ENCODE data around the gene PAX2. TPM values are rescaled to one million over a fixed set of nuclear protein-coding genes. Genes with fewer than 3 reads are reported as not detected.

Gene PAX2
- total RNA-seq, 1 donor from 2014 or later, result 17.4 TPM

GRCh38 chr10:100788002-100788903 is 42.9 kb downstream of the PAX2 start:
- H3K4me3 Mint-ChIP-seq (ENCODE audit: unreplicated experiment), result peak overlapping the region; percentile 13
- H3K27ac Mint-ChIP-seq (ENCODE audit: unreplicated experiment), result no peak overlapping the region
- H3K9me3 Mint-ChIP-seq (ENCODE audit: unreplicated experiment), result no peaks in the 10 kb centered on the region
- no peak for TF ChIP-seq CTCF (IDR thresholded peaks at IDR 0.05; ENCODE audit: unreplicated experiment)
- H3K27me3 Mint-ChIP-seq (ENCODE audit: unreplicated experiment), result peaks cover 5% of the 10 kb centered on the region
- H3K36me3 Mint-ChIP-seq (ENCODE audit: low read depth, unreplicated experiment), result peaks cover 7% of the 10 kb centered on the region
- no peak for DNase-seq (ENCODE audit: low spot score)
- peaks cover 41% of the 10 kb centered on the region for H3K4me1 Mint-ChIP-seq (ENCODE audit: unreplicated experiment)

GRCh38 chr10:100790761-100791208 is 45.4 kb downstream of the PAX2 start:
- Mint-ChIP-seq H3K4me1 (ENCODE audit: unreplicated experiment) (peaks cover 51% of the 10 kb centered on the region), H3K27ac (ENCODE audit: unreplicated experiment) (no peak overlapping the region), H3K9me3 (ENCODE audit: unreplicated experiment) (no peaks in the 10 kb centered on the region), H3K27me3 (ENCODE audit: unreplicated experiment) (peaks cover 5% of the 10 kb centered on the region), H3K36me3 (ENCODE audit: low read depth, unreplicated experiment) (peaks cover 8% of the 10 kb centered on the region), H3K4me3 (ENCODE audit: unreplicated experiment) (no peak overlapping the region)
- DNase-seq (ENCODE audit: low spot score), result no peak
- no peak for TF ChIP-seq CTCF (IDR thresholded peaks at IDR 0.05; ENCODE audit: unreplicated experiment)

DNA sequence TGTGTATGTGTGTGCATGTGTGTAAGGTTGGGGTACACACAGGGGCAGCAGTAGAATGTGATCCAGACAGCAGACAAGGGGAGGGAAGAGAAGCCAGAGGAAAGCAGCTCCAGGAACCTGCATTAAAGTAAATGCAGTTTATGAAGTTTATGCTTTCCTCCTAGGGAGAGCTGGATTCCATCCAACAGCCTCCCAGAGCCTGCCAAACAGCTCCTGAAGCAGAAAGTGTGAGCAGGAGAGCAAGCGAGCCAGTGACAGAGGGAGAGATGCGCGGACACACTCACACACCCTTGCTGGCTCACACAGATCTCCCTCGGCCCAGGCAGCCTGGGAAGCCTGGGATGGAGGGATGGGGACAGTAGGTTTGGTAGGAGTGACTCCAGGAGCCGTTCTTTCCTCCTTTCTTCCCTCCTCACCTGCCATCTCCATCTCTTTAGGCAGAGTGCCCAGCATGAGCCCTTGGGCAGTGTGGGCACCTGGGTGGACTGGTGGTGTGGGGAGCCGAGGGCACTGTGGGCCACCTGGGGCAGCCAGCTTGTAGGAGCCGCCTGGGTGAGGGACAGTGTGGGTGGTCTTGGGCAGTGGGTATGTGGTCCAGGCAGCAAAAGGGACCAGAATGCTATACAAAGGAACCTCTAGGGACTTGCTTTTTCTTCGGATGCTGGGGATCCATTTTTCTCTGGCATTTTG is 46.1 kb downstream of the PAX2 start:
- Mint-ChIP-seq H3K27ac (ENCODE audit: unreplicated experiment) (no peak overlapping the region), H3K27me3 (ENCODE audit: unreplicated experiment) (peaks cover 5% of the 10 kb centered on the region), H3K9me3 (ENCODE audit: unreplicated experiment) (no peaks in the 10 kb centered on the region), H3K4me1 (ENCODE audit: unreplicated experiment) (peaks cover 51% of the 10 kb centered on the region), H3K36me3 (ENCODE audit: low read depth, unreplicated experiment) (peaks cover 8% of the 10 kb centered on the region), H3K4me3 (ENCODE audit: unreplicated experiment) (no peak overlapping the region)
- no peak for DNase-seq (ENCODE audit: low spot score)
- TF ChIP-seq CTCF (IDR thresholded peaks at IDR 0.05; ENCODE audit: unreplicated experiment), result no peak

GRCh38 chr10:100792574-100792973 is 47.2 kb downstream of the PAX2 start:
- no peak for DNase-seq (ENCODE audit: low spot score)
- Mint-ChIP-seq H3K4me1 (ENCODE audit: unreplicated experiment) (peaks cover 43% of the 10 kb centered on the region), H3K36me3 (ENCODE audit: low read depth, unreplicated experiment) (peaks cover 8% of the 10 kb centered on the region), H3K27ac (ENCODE audit: unreplicated experiment) (no peak overlapping the region), H3K27me3 (ENCODE audit: unreplicated experiment) (peaks cover 5% of the 10 kb centered on the region), H3K4me3 (ENCODE audit: unreplicated experiment) (no peak overlapping the region), H3K9me3 (ENCODE audit: unreplicated experiment) (no peaks in the 10 kb centered on the region)
- TF ChIP-seq CTCF (IDR thresholded peaks at IDR 0.05; ENCODE audit: unreplicated experiment), result no peak

DNA sequence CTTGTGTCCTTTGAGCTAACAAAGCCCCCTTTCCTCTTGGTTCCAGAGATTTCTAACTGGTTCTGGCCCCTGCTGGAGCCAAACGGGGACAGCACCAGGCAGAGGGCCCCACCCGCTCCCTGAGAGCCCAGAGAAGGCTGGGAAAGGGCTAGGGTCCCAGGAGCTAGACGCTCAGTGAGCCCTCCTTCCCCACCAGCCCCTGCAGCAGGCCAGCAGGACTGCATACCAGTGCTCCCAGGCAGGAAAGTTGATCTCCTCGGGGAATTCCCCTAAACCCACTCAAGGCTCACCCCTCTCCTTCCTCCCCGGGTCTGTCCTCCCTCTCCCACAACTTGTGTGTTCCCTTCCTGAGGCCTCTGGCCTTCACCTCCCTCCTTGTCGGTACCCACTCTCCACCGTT is 47.7 kb downstream of the PAX2 start:
- H3K4me3 Mint-ChIP-seq (ENCODE audit: unreplicated experiment), result no peak overlapping the region
- no peaks in the 10 kb centered on the region for H3K9me3 Mint-ChIP-seq (ENCODE audit: unreplicated experiment)
- no peak for DNase-seq (ENCODE audit: low spot score)
- H3K27ac Mint-ChIP-seq (ENCODE audit: unreplicated experiment), result no peak overlapping the region
- H3K27me3 Mint-ChIP-seq (ENCODE audit: unreplicated experiment), result peaks cover 5% of the 10 kb centered on the region
- peaks cover 8% of the 10 kb centered on the region for H3K36me3 Mint-ChIP-seq (ENCODE audit: low read depth, unreplicated experiment)
- no peak for TF ChIP-seq CTCF (IDR thresholded peaks at IDR 0.05; ENCODE audit: unreplicated experiment)
- peaks cover 38% of the 10 kb centered on the region for H3K4me1 Mint-ChIP-seq (ENCODE audit: unreplicated experiment)
